UCSD-AML1 (cell line): ENCODE measurements around the gene CTNS.
A peak's percentile ranks its signal among the peaks of the same experiment; 100 is the strongest.
"Not testable (repeated sequence)": the region's sequence is repeated elsewhere in the genome, so short reads cannot be mapped to it uniquely, and the experiment has no call there.

Experiments used
- DNase-seq: peaks from one replicate; lab custom pipeline; 2025; ENCODE audit not compliant: unreplicated experiment; lab: John Stamatoyannopoulos, UW

CTNS gene

GRCh38 chr17:3681565-3681964 is 45.0 kb downstream of the CTNS start:
- DNase-seq = no peak

- no peak for DNase-seq
These were observed 45.5 kb downstream of the CTNS start for GRCh38 chr17:3682033-3682432.

GRCh38 chr17:3683054-3683511 is 46.5 kb downstream of the CTNS start:
- DNase-seq = peak; percentile 44

- no peak for DNase-seq
These were observed 48.6 kb downstream of the CTNS start for GRCh38 chr17:3685174-3685573.

GRCh38 chr17:3688027-3688553 is 51.5 kb downstream of the CTNS start:
- no peak for DNase-seq

- no peak for DNase-seq
These were observed 52.3 kb downstream of the CTNS start for GRCh38 chr17:3688852-3689261.

- DNase-seq = no peak
These were observed 52.9 kb downstream of the CTNS start for GRCh38 chr17:3689262-3690093.

- DNase-seq = no peak
These were observed 53.6 kb downstream of the CTNS start for GRCh38 chr17:3690094-3690715.

- no peak for DNase-seq
These were observed 55.1 kb downstream of the CTNS start for GRCh38 chr17:3691617-3692067.

- no peak for DNase-seq
These were observed 55.8 kb downstream of the CTNS start for GRCh38 chr17:3692346-3692745.

- DNase-seq = no peak
These were observed 56.6 kb downstream of the CTNS start for GRCh38 chr17:3693141-3693540.

- DNase-seq = no peak
These were observed 57.3 kb downstream of the CTNS start for GRCh38 chr17:3693829-3694231.

- DNase-seq = no peak
These were observed 58.7 kb downstream of the CTNS start for GRCh38 chr17:3695129-3695722.

- DNase-seq = peak; percentile 43
These were observed 59.3 kb downstream of the CTNS start, which contains the start of gene P2RX5 for GRCh38 chr17:3695723-3696411. P2RX5 (minus strand) TSS chr17:3696155; CDS start chr17:3696005, 150 bp downstream.

GRCh38 chr17:3697103-3697476 is 60.5 kb downstream of the CTNS start:
- DNase-seq = no peak

- DNase-seq = no peak
These were observed 61.6 kb downstream of the CTNS start for GRCh38 chr17:3698139-3698538.

- no peak for DNase-seq
These were observed 63.4 kb downstream of the CTNS start for GRCh38 chr17:3699951-3700350.

- DNase-seq = not testable (repeated sequence)
These were observed 65.5 kb downstream of the CTNS start for GRCh38 chr17:3702041-3702539.

GRCh38 chr17:3704931-3705717 is 68.6 kb downstream of the CTNS start:
- no peak for DNase-seq

GRCh38 chr17:3705718-3705984 is 69.1 kb downstream of the CTNS start:
- DNase-seq = not testable (repeated sequence)
